ENCODE measurements around the gene GABPB1.

Gene GABPB1

GRCh38 chr15:50275091-50275490, 79.9 kb downstream of the GABPB1 start:
- DNase-seq: no peak

GRCh38 chr15:50267577-50267976, 87.4 kb downstream of the GABPB1 start:
- no peak for DNase-seq

- DNase-seq: no peak
Measured at GRCh38 chr15:50265620-50266019, 89.4 kb downstream of the GABPB1 start, which contains the start of gene HDC. HDC (minus strand) TSS chr15:50265726; CDS start chr15:50265623, 103 bp downstream.

GRCh38 chr15:50262533-50262932, 92.5 kb downstream of the GABPB1 start:
- DNase-seq: no peak

GRCh38 chr15:50261981-50262380, 93.0 kb downstream of the GABPB1 start:
- no peak for DNase-seq

- no peak for DNase-seq
Measured at GRCh38 chr15:50260969-50261496, 94.0 kb downstream of the GABPB1 start.

GRCh38 chr15:50259276-50259675, 95.7 kb downstream of the GABPB1 start:
- DNase-seq: no peak

GRCh38 chr15:50257924-50258323, 97.1 kb downstream of the GABPB1 start:
- DNase-seq: no peak

GRCh38 chr15:50257332-50257731, 97.7 kb downstream of the GABPB1 start:
- no peak for DNase-seq

GRCh38 chr15:50256188-50257041, 98.6 kb downstream of the GABPB1 start:
- no peak for DNase-seq

GRCh38 chr15:50252556-50252955, 102.4 kb downstream of the GABPB1 start:
- DNase-seq: no peak

- no peak for DNase-seq
Measured at GRCh38 chr15:50251638-50252182, 103.3 kb downstream of the GABPB1 start.

- no peak for DNase-seq
Measured at GRCh38 chr15:50250760-50251394, 104.1 kb downstream of the GABPB1 start.

GRCh38 chr15:50249704-50250103, 105.3 kb downstream of the GABPB1 start:
- DNase-seq: no peak

GRCh38 chr15:50248994-50249582, 105.9 kb downstream of the GABPB1 start:
- no peak for DNase-seq

GRCh38 chr15:50247819-50248655, 107.0 kb downstream of the GABPB1 start:
- DNase-seq: no peak

- no peak for DNase-seq
Measured at GRCh38 chr15:50246631-50247030, 108.4 kb downstream of the GABPB1 start.

GRCh38 chr15:50244959-50245624, 109.9 kb downstream of the GABPB1 start:
- no peak for DNase-seq

- DNase-seq: no peak
Measured at GRCh38 chr15:50244153-50244552, 110.8 kb downstream of the GABPB1 start.

- no peak for DNase-seq
Measured at GRCh38 chr15:50241684-50242450, 113.1 kb downstream of the GABPB1 start.

GRCh38 chr15:50238255-50238654, 116.7 kb downstream of the GABPB1 start:
- no peak for DNase-seq
